K562 (cell line): Measurements from ENCODE around the gene GEMIN4. TPM values are rescaled to one million over a fixed set of nuclear protein-coding genes. Genes with fewer than 3 reads are reported as not detected.

Source experiments
- ARHGAP35 ChIP-seq: fragments of 450-650 bp; IDR thresholded peaks from 2 replicates; pipeline ENCODE4 v1.6.1; 2018; ENCODE audit not compliant: partially characterized antibody
- CREM ChIP-seq: IDR thresholded peaks from 2 replicates; pipeline ENCODE4 v1.6.1; 2014; ENCODE audit warnings: antibody characterized with exemption, low read depth
- E2F3 ChIP-seq: fragments of 250-450 bp; sonication (Bioruptor Pico); IDR thresholded peaks from 2 replicates; pipeline ENCODE4 v1.4.0; 2020; ENCODE audit warnings: mild to moderate bottlenecking
- E2F4 ChIP-seq: sonication (generic); formaldehyde crosslinking; IDR thresholded peaks from 2 replicates; pipeline ENCODE4 v1.8.0; 2022; ENCODE audit warnings: mild to moderate bottlenecking, low read depth, missing genetic modification reagents
- ELK3 ChIP-seq: fragments of 450-650 bp; formaldehyde crosslinking; IDR thresholded peaks from 2 replicates; pipeline ENCODE4 v1.4.0; 2020; ENCODE audit warnings: mild to moderate bottlenecking
- FIP1L1 ChIP-seq: fragments of 200-400 bp; formaldehyde crosslinking; IDR thresholded peaks from 2 replicates; pipeline ENCODE4 v1.6.1; 2018; ENCODE audit warnings: mild to moderate bottlenecking, low read depth, low read length; ENCODE audit not compliant: poor library complexity, severe bottlenecking
- MYC ChIP-seq, 2 experiments: fragments of 250-450 bp in 1 of 2; sonication (Bioruptor Pico) in 1 of 2; IDR thresholded peaks; 2 replicates each; pipeline versions ENCODE4 v1.5.1 to v1.6.1; 2012 to 2021; ENCODE audit warnings: low read depth in 2 of 2, borderline replicate concordance in 1 of 2, improper control_type of control experiment in 1 of 2, low read length in 1 of 2, mild to moderate bottlenecking in 1 of 2, moderate library complexity in 1 of 2
- NRF1 ChIP-seq, 2 experiments: fragments of 450-650 bp; IDR thresholded peaks in 1 of 2; conservative IDR thresholded peaks in 1 of 2; 2 replicates each; pipeline ENCODE4 v1.6.1; 2014; ENCODE audit warnings: mild to moderate bottlenecking in 2 of 2
- SMAD3 ChIP-seq: fragments of 450-650 bp; formaldehyde crosslinking; conservative IDR thresholded peaks from 2 replicates; pipeline ENCODE4 v1.4.0; 2020; ENCODE audit warnings: mild to moderate bottlenecking
- SRSF9 ChIP-seq: fragments of 200-400 bp; formaldehyde crosslinking; IDR thresholded peaks from 2 replicates; pipeline ENCODE4 v1.6.1; 2017; ENCODE audit warnings: low read depth, low read length, borderline replicate concordance
- TFAP4 ChIP-seq: sonication (generic); formaldehyde crosslinking; IDR thresholded peaks from 2 replicates; pipeline ENCODE4 v1.8.0; 2022; ENCODE audit warnings: missing genetic modification reagents, mild to moderate bottlenecking, moderate library complexity, borderline replicate concordance
- ZBTB40 ChIP-seq, 2 experiments: fragments of 450-650 bp in 1 of 2; sonication (generic) in 1 of 2; formaldehyde crosslinking in 1 of 2; IDR thresholded peaks; 2 replicates each; pipeline versions ENCODE4 v1.7.1 to v1.9.0; 2016 to 2022; ENCODE audit warnings: inconsistent platforms in 1 of 2, mild to moderate bottlenecking in 1 of 2, missing genetic modification reagents in 1 of 2
- polyA plus RNA-seq, 8 experiments: library from polyadenylated mRNA; depleted of rRNA in 4 of 8; stranded (reverse) in 5 of 8; unstranded in 3 of 8; fragments of >200 nt; fragmentation: Nextera tagmentation in 2 of 8; fragmentation: Illumina TruSeq in 1 of 8; extraction: Ambion mirVana in 2 of 8; extraction: Trizol in 1 of 8; gene quantifications; 2 replicates each; pipeline versions ENCODE4 v1.2.1 to v1.2.3, GENCODE V29; 2011 to 2014; ENCODE audit warnings: inconsistent platforms in 1 of 8, missing spikeins in 1 of 8
- total RNA-seq, 7 experiments: library from RNA; depleted of rRNA in 6 of 7; stranded (reverse); fragments of >200 nt in 6 of 7; fragmentation: Illumina TruSeq in 2 of 7; extraction: Trizol in 2 of 7; gene quantifications; 2 replicates each; pipeline versions ENCODE4 v1.2.1 to v1.2.3, GENCODE V29; 2011 to 2021; ENCODE audit warnings: low replicate concordance in 1 of 7

The GEMIN4 gene
- total and polyA plus RNA-seq, 9 of the 15 experiments (the other 6 are each of a cell fraction or from before 2014, with no cell fraction given), result 1.8 to 42.5 (median 10.8) TPM

- TF ChIP-seq TFAP4 (CRISPR knock-in tag), result peak; percentile 52; the same call in 1 of the 2 replicates
- TF ChIP-seq NRF1 (conservative IDR thresholded peaks at IDR 0.05 in 1 of 2, IDR thresholded peaks at IDR 0.05 in 1 of 2), result peak; percentile 92 to 93
- no peak; the same call in none of the 2 replicates for TF ChIP-seq MYC (IDR thresholded peaks at IDR 0.05; ENCODE audit: low read depth, low read length)
- 0 out of 2 replicates have a peak, but pooled peaks have one; percentile 28 for TF ChIP-seq MYC (CRISPR knock-in tag; IDR thresholded peaks at IDR 0.05; ENCODE audit: borderline replicate concordance, low read depth)
- 0 out of 2 replicates have a peak, but pooled peaks have one; percentile 18 for TF ChIP-seq ZBTB40 (IDR thresholded peaks at IDR 0.05)
- no peak for TF ChIP-seq ZBTB40 (CRISPR knock-in tag; IDR thresholded peaks at IDR 0.05)
- TF ChIP-seq FIP1L1, result peak; percentile 33
- TF ChIP-seq E2F4 (CRISPR knock-in tag), result peak; percentile 47; the same call in 1 of the 2 replicates
- TF ChIP-seq SRSF9, result no peak
- TF ChIP-seq SMAD3 (CRISPR knock-in tag), result no peak
- TF ChIP-seq ELK3 (CRISPR knock-in tag), result no peak
- TF ChIP-seq CREM, result peak; percentile 67
- no peak for TF ChIP-seq ARHGAP35
- TF ChIP-seq E2F3 (CRISPR knock-in tag), result peak; percentile 62; the same call in 1 of the 2 replicates
These were observed at the start of gene GEMIN4 (continued) for GRCh38 chr17:752002-752619.
